Measurements from ENCODE around the gene PRXL2C.

GRCh38 chr9:96691326-96691725 lies 36.2 kb upstream of the PRXL2C start:
- TF ChIP-seq CTCF (IDR thresholded peaks at IDR 0.05; ENCODE audit: insufficient read depth, low read length) (no peak), REST (IDR thresholded peaks at IDR 0.05; ENCODE audit: insufficient replicate concordance, low read depth) (no peak), GABPA (IDR thresholded peaks at IDR 0.05; ENCODE audit: low read depth) (no peak)

Data from HL-60 (cell line).